H1 (cell line): ENCODE results near the gene NOD2. TPM values are rescaled to one million over a fixed set of nuclear protein-coding genes. Genes with fewer than 3 reads are reported as not detected.
A peak's percentile ranks its signal among the peaks of the same experiment; 100 is the strongest.

Experiments used
- CTCF ChIA-PET: fragments of 300-600 bp; sonication (Branson Sonifier 250); formaldehyde crosslinking; loops from one replicate; lab custom pipeline; 2021; ENCODE audit not compliant: partially characterized antibody; lab: Charles Lee
- POLR2A ChIA-PET: fragments of 300-600 bp; sonication (Branson Sonifier 250); formaldehyde crosslinking; loops from one replicate; lab custom pipeline; 2021; ENCODE audit warnings: inconsistent platforms; ENCODE audit not compliant: partially characterized antibody; lab: Charles Lee
- DNase-seq, 2 experiments: peaks; one replicate each; pipeline versions ENCODE4 v3.0.0 to v3.0.0-alpha.2; 2010 to 2022; ENCODE audit warnings: low spot score in 2 of 2, low read depth in 1 of 2, mixed read lengths in 1 of 2
- FAIRE-seq: peaks from 2 replicates; lab custom pipeline; 2011; peaks lifted over from hg19 to GRCh38; lab: Jason Lieb, UNC
- H2AFZ ChIP-seq: 2 replicates; pipeline ENCODE4 v1.8.1; 2012; ENCODE audit warnings: low read length, inconsistent platforms
- H2AK5ac ChIP-seq: 2 replicates; pipeline ENCODE4 v1.6.1; 2013; ENCODE audit warnings: low read depth, low read length
- H2BK120ac ChIP-seq: replicated peaks from 2 replicates; pipeline ENCODE3; 2013; ENCODE audit warnings: low read depth, low read length, inconsistent platforms
- H2BK12ac ChIP-seq: 2 replicates; pipeline ENCODE4 v1.6.1; 2013; ENCODE audit warnings: low read depth, low read length
- H2BK15ac ChIP-seq: 2 replicates; pipeline ENCODE4 v1.6.1; 2013; ENCODE audit warnings: low read length
- H2BK20ac ChIP-seq: 2 replicates; pipeline ENCODE4 v1.6.1; 2013; ENCODE audit warnings: low read length
- H2BK5ac ChIP-seq: 2 replicates; pipeline ENCODE4 v1.6.1; 2013; ENCODE audit warnings: low read depth, low read length
- H3K14ac ChIP-seq: 2 replicates; pipeline ENCODE4 v1.6.1; 2013; ENCODE audit warnings: inconsistent platforms; ENCODE audit not compliant: insufficient read length
- H3K18ac ChIP-seq: 2 replicates; pipeline ENCODE4 v1.6.1; 2013; ENCODE audit warnings: low read length; ENCODE audit errors: extremely low read depth
- H3K23ac ChIP-seq: 2 replicates; pipeline ENCODE4 v1.6.1; 2013; ENCODE audit warnings: inconsistent platforms; ENCODE audit not compliant: insufficient read length
- H3K23me2 ChIP-seq: 2 replicates; pipeline ENCODE4 v1.6.1; 2013; ENCODE audit warnings: low read depth, low read length
- H3K27ac ChIP-seq: 2 replicates; pipeline ENCODE4 v1.6.1; 2011; ENCODE audit warnings: low read depth, low read length, inconsistent platforms
- H3K27me3 ChIP-seq, 4 experiments: replicated peaks in 1 of 4; 1 replicate in 1 of 4; 2 replicates in 3 of 4; pipeline versions ENCODE4 v1.6.1 to v1.8.1; 2011 to 2013; ENCODE audit warnings: low read length in 3 of 4, mild to moderate bottlenecking in 3 of 4, inconsistent platforms in 2 of 4, mixed read lengths in 2 of 4, moderate library complexity in 1 of 4; ENCODE audit not compliant: control insufficient read depth in 3 of 4, insufficient read depth in 3 of 4; ENCODE audit errors: extremely low read depth in 1 of 4
- H3K36me3 ChIP-seq, 4 experiments: 2 replicates each; pipeline versions ENCODE4 v1.6.1 to v1.8.1; 2011 to 2013; ENCODE audit warnings: mild to moderate bottlenecking in 4 of 4, low read length in 3 of 4, moderate library complexity in 2 of 4, control low read depth in 1 of 4, inconsistent platforms in 1 of 4; ENCODE audit not compliant: insufficient read depth in 4 of 4, control insufficient read depth in 2 of 4
- H3K4ac ChIP-seq: replicated peaks from 2 replicates; pipeline ENCODE3; 2013; ENCODE audit warnings: low read length, low read depth, mixed read lengths, inconsistent platforms; ENCODE audit not compliant: insufficient read length
- H3K4me1 ChIP-seq, 4 experiments: replicated peaks in 1 of 4; 1 replicate in 1 of 4; 2 replicates in 3 of 4; pipeline versions ENCODE4 v1.6.1 to v1.8.1; 2011 to 2013; ENCODE audit warnings: low read length in 3 of 4, inconsistent platforms in 2 of 4, mixed read lengths in 1 of 4; ENCODE audit not compliant: insufficient read depth in 4 of 4, control insufficient read depth in 3 of 4
- H3K4me2 ChIP-seq, 2 experiments: 2 replicates each; pipeline versions ENCODE4 v1.6.1 to v1.8.1; 2011 to 2013; ENCODE audit warnings: low read depth in 2 of 2, low read length in 2 of 2, control low read depth in 1 of 2, inconsistent platforms in 1 of 2, mild to moderate bottlenecking in 1 of 2; ENCODE audit not compliant: insufficient read depth in 1 of 2
- H3K4me3 ChIP-seq, 4 experiments: fragments of 200-600, 300-600 bp in 1 of 4; sonication (generic), shearing (Covaris generic), sonication (Bioruptor Twin) in 1 of 4; 2 replicates each; pipeline versions ENCODE4 v1.5.1 to v1.8.1; 2011 to 2016; ENCODE audit warnings: low read length in 4 of 4, low read depth in 3 of 4, control low read depth in 2 of 4, inconsistent platforms in 2 of 4, mild to moderate bottlenecking in 2 of 4, mixed read lengths in 1 of 4, moderate library complexity in 1 of 4; ENCODE audit not compliant: insufficient read depth in 2 of 4; ENCODE audit errors: extremely low read depth in 1 of 4
- H3K56ac ChIP-seq: replicated peaks from 2 replicates; pipeline ENCODE3; 2013; ENCODE audit warnings: low read depth, mild to moderate bottlenecking, mixed read lengths, low read length, inconsistent platforms; ENCODE audit not compliant: insufficient read length
- H3K79me1 ChIP-seq: 2 replicates; pipeline ENCODE4 v1.6.1; 2013; ENCODE audit warnings: low read depth, low read length, control low read depth
- H3K79me2 ChIP-seq, 2 experiments: 2 replicates each; pipeline versions ENCODE4 v1.6.1 to v1.8.1; 2012 to 2013; ENCODE audit warnings: low read length in 2 of 2, mild to moderate bottlenecking in 2 of 2, inconsistent platforms in 1 of 2; ENCODE audit not compliant: insufficient read depth in 2 of 2, control insufficient read depth in 1 of 2
- H3K9ac ChIP-seq, 4 experiments: replicated peaks in 1 of 4; 1 replicate in 1 of 4; 2 replicates in 3 of 4; pipeline versions ENCODE4 v1.6.1 to v1.8.1; 2011 to 2013; ENCODE audit warnings: low read depth in 3 of 4, low read length in 3 of 4, control low read depth in 2 of 4, mild to moderate bottlenecking in 2 of 4, moderate library complexity in 2 of 4, inconsistent platforms in 1 of 4; ENCODE audit errors: extremely low read depth in 1 of 4
- H3K9me3 ChIP-seq, 2 experiments: 2 replicates each; pipeline versions ENCODE4 v1.6.1 to v1.8.1; 2012 to 2013; ENCODE audit warnings: mild to moderate bottlenecking in 2 of 2, moderate library complexity in 2 of 2, control low read depth in 1 of 2, inconsistent platforms in 1 of 2, low read depth in 1 of 2, low read length in 1 of 2, mixed read lengths in 1 of 2; ENCODE audit not compliant: insufficient read depth in 2 of 2
- H4K20me1 ChIP-seq, 2 experiments: replicated peaks in 1 of 2; 2 replicates each; pipeline versions ENCODE3 to v1.8.1; 2011 to 2013; ENCODE audit warnings: inconsistent platforms in 2 of 2, low read length in 2 of 2, mild to moderate bottlenecking in 1 of 2; ENCODE audit not compliant: insufficient read depth in 2 of 2, control insufficient read depth in 1 of 2
- H4K5ac ChIP-seq: 2 replicates; pipeline ENCODE4 v1.6.1; 2013; ENCODE audit warnings: low read length, low read depth, mixed read lengths, inconsistent platforms; ENCODE audit not compliant: insufficient read length
- H4K8ac ChIP-seq: 2 replicates; pipeline ENCODE4 v1.8.0; 2013; ENCODE audit warnings: mild to moderate bottlenecking, moderate library complexity, low read length, inconsistent platforms; ENCODE audit not compliant: insufficient read depth; ENCODE audit errors: extremely low read depth
- H4K91ac ChIP-seq: replicated peaks from 2 replicates; pipeline ENCODE3; 2013; ENCODE audit warnings: low read length, mixed read lengths, inconsistent platforms; ENCODE audit not compliant: insufficient read length
- E2F6 ChIP-seq: IDR thresholded peaks from 2 replicates; pipeline ENCODE4 v1.6.1; 2012; ENCODE audit warnings: inconsistent platforms
- GTF2F1 ChIP-seq: IDR thresholded peaks from 2 replicates; pipeline ENCODE4 v1.6.1; 2012; ENCODE audit warnings: low read depth, low read length, improper control_type of control experiment, borderline replicate concordance
- HDAC6 ChIP-seq: IDR thresholded peaks from one replicate; pipeline ENCODE4 v1.7.1; 2012; ENCODE audit warnings: low read depth, mild to moderate bottlenecking, inconsistent platforms, low read length, moderate library complexity
- KDM4A ChIP-seq: IDR thresholded peaks from one replicate; pipeline ENCODE4 v1.7.1; 2012; ENCODE audit warnings: low read depth, mild to moderate bottlenecking, moderate library complexity, low read length, inconsistent platforms; ENCODE audit not compliant: severe bottlenecking
- MAX ChIP-seq: IDR thresholded peaks from 2 replicates; pipeline ENCODE4 v1.6.1; 2012; ENCODE audit warnings: inconsistent platforms
- SAP30 ChIP-seq: fragments of 300-600 bp; sonication (generic); IDR thresholded peaks from 2 replicates; pipeline ENCODE4 v1.7.1; 2012; ENCODE audit warnings: low read length, moderate library complexity, mild to moderate bottlenecking, inconsistent platforms; ENCODE audit not compliant: insufficient read depth, insufficient replicate concordance
- SUZ12 ChIP-seq: fragments of 200-600 bp; sonication (generic); IDR thresholded peaks from 2 replicates; pipeline ENCODE4 v1.6.1; 2012; ENCODE audit warnings: mild to moderate bottlenecking, inconsistent platforms, low read length, moderate library complexity, mixed read lengths
- WGBS, 2 experiments: shearing (Covaris generic) in 1 of 2; methylation state at CpG; one replicate each; pipeline versions ENCODE4 v1.1.6 to v1.1.7; 2013 to 2015; ENCODE audit warnings: low lambda C conversion rate in 2 of 2, mixed read lengths in 2 of 2, inconsistent platforms in 1 of 2, low coverage in 1 of 2, missing lambda C conversion rate in 1 of 2; ENCODE audit not compliant: insufficient replicate concordance in 2 of 2, insufficient coverage in 1 of 2, insufficient read length in 1 of 2; ENCODE audit errors: extremely low coverage in 1 of 2, missing lambda C conversion rate in 1 of 2; 5-methylcytosine and 5-hydroxymethylcytosine counted together
- long read RNA-seq, 2 experiments: library from RNA in 1 of 2; library from capped mRNA in 1 of 2; stranded (forward); transcript quantifications; one replicate each; pipeline ENCODE4 v2.0.0, GENCODE V29; 2021; ENCODE audit warnings: inconsistent platforms in 1 of 2
- polyA minus RNA-seq, 3 experiments: library from RNA; depleted of rRNA, polyadenylated mRNA; stranded (reverse); fragments of >200 nt; gene quantifications; 1 replicate in 2 of 3; 2 replicates in 1 of 3; pipeline ENCODE4 v1.2.3, GENCODE V29; 2011
- polyA plus RNA-seq, 7 experiments: library from polyadenylated mRNA; depleted of rRNA in 3 of 7; stranded (reverse) in 5 of 7; unstranded in 2 of 7; fragments of >200 nt in 5 of 7; fragments of 200-250 nt in 2 of 7; gene quantifications; 1 replicate in 5 of 7; 2 replicates in 1 of 7; 4 replicates in 1 of 7; pipeline versions ENCODE4 v1.2.1 to v1.2.3, GENCODE V29; 2011 to 2013; ENCODE audit warnings: missing spikeins in 2 of 7, mixed read lengths in 2 of 7
- total RNA-seq: library from RNA; stranded (reverse); fragmentation: NEBNext Ultra II Directional; extraction: Animal tissue kit (Norgen Biotek cat#: 25700); gene quantifications from 2 replicates; pipeline ENCODE4 v1.2.1, GENCODE V29; 2021

NOD2 gene
- 0.37 and 1.1 TPM in 2 replicates for total RNA-seq
- 0.42 and 0.61 TPM in 2 replicates for polyA plus RNA-seq (2011; rRNA removed)
- 0.27 TPM for polyA plus RNA-seq (2011; cell fraction: cytosol; rRNA removed)
- polyA plus RNA-seq (2011; cell fraction: nucleus; rRNA removed), result 0.34 TPM
- polyA plus RNA-seq (2012, experiment 1 of 2), result 0.11 to 0.43 TPM (median 0.21 TPM) in 4 replicates
- 0.04 TPM for polyA plus RNA-seq (2012, experiment 2 of 2)
- polyA plus RNA-seq (2013, experiment 1 of 2), result 0.28 TPM
- polyA plus RNA-seq (2013, experiment 2 of 2), result 0.24 TPM
- 0.66 and 1.0 TPM in 2 replicates for polyA minus RNA-seq (2011; rRNA and poly(A)+ RNA removed)
- polyA minus RNA-seq (2011; cell fraction: cytosol; rRNA and poly(A)+ RNA removed), result 1.2 TPM
- polyA minus RNA-seq (2011; cell fraction: nucleus; rRNA and poly(A)+ RNA removed), result 1.2 TPM
- long read RNA-seq, experiment 1, result 0 reads
- long read RNA-seq, experiment 2, result 0 reads

- no peaks in the 10 kb centered on the region for H3K36me3 ChIP-seq
- no peak within 1 kb of the TSS for H2BK120ac ChIP-seq
- H3K23me2 ChIP-seq, result peaks cover 15% of the 10 kb centered on the region
- 59 to 100% methylated on average over 1 to 16 of the region's 56 CpGs for WGBS, 2 experiments
- FAIRE-seq (no peak), DNase-seq (peak in 1 of 2 experiments; percentile 61)
- ChIA-PET CTCF (interaction anchor here (1.1 kb wide), 1 partner anchor 27 kb away, joined by 3 read pairs; no protein-coding TSS in a partner anchor), POLR2A (no interaction called here)
- peak within 1 kb of the TSS; percentile 61 for H4K91ac ChIP-seq
- no peak within 1 kb of the TSS for H3K27ac ChIP-seq
- H3K4me2 ChIP-seq, result peak within 1 kb of the TSS; percentile 77 to 89
- H3K4ac ChIP-seq, result peak within 1 kb of the TSS; percentile 58
- no peaks in the 10 kb centered on the region for H3K9me3 ChIP-seq
- peak within 1 kb of the TSS; percentile 68 for H3K18ac ChIP-seq
- no peak within 1 kb of the TSS for H4K5ac ChIP-seq
- H3K79me2 ChIP-seq, result no peaks in the 10 kb centered on the region
- H3K56ac ChIP-seq, result peak within 1 kb of the TSS; percentile 97
- no peak within 1 kb of the TSS for H2BK20ac ChIP-seq
- no peaks in the 10 kb centered on the region for H3K79me1 ChIP-seq
- H3K4me1 ChIP-seq, result peaks cover 0 to 6% (median 1%) of the 10 kb centered on the region in 4 experiments; a peak in 3 of 7 replicates
- peak within 1 kb of the TSS; percentile 29 to 69 (median 46) for H3K4me3 ChIP-seq
- H3K27me3 ChIP-seq, result peaks cover 0 to 26% (median 23%) of the 10 kb centered on the region in 4 experiments; a peak in 6 of 7 replicates
- peak within 1 kb of the TSS; percentile 89 for H2BK12ac ChIP-seq
- H2BK5ac ChIP-seq, result no peak within 1 kb of the TSS; the same call in 1 of the 2 replicates
- peak within 1 kb of the TSS; percentile 93; the same call in 1 of the 2 replicates for H2BK15ac ChIP-seq
- no peak within 1 kb of the TSS for H4K8ac ChIP-seq
- peaks cover 0 to 7% of the 10 kb centered on the region in 2 experiments for H4K20me1 ChIP-seq
- no peak within 1 kb of the TSS for H3K14ac ChIP-seq
- no peak within 1 kb of the TSS for H3K23ac ChIP-seq
- H2AFZ ChIP-seq, result peak within 1 kb of the TSS; percentile 95
- peak within 1 kb of the TSS in 2 of 4 experiments; percentile 35 to 63; a peak in 2 of 7 replicates for H3K9ac ChIP-seq
- H2AK5ac ChIP-seq, result peak within 1 kb of the TSS; percentile 55; the same call in 1 of the 2 replicates
- TF ChIP-seq KDM4A, result peak; percentile 78
- TF ChIP-seq MAX, result peak; percentile 6; the same call in 1 of the 2 replicates
- TF ChIP-seq GTF2F1, result no peak
- 0 out of 2 replicates have a peak, but pooled peaks have one; percentile 35 for TF ChIP-seq SUZ12
- TF ChIP-seq E2F6, result no peak
- no peak for TF ChIP-seq HDAC6
- no peak for TF ChIP-seq SAP30
These were observed at the start of gene NOD2 for GRCh38 chr16:50692999-50693781. NOD2 (plus strand) TSS chr16:50693606; CDS start chr16:50699496, 5,890 bp downstream.
